K562 (cell line): ENCODE measurements around the gene SLFNL1. TPM values are rescaled to one million over a fixed set of nuclear protein-coding genes. Genes with fewer than 3 reads are reported as not detected.

Experiments
- CBFA2T2 ChIP-seq: fragments of 450-650 bp; conservative IDR thresholded peaks from 2 replicates; pipeline ENCODE4 v1.6.1; 2017; ENCODE audit warnings: mild to moderate bottlenecking
- GABPB2 ChIP-seq: fragments of 250-450 bp; sonication (Bioruptor Pico); conservative IDR thresholded peaks from 2 replicates; pipeline ENCODE4 v1.5.1; 2021; ENCODE audit warnings: mild to moderate bottlenecking
- JUND ChIP-seq, 2 experiments: IDR thresholded peaks; 2 replicates in 1 of 2; 3 replicates in 1 of 2; pipeline ENCODE4 v1.6.1; 2011; ENCODE audit warnings: borderline replicate concordance in 2 of 2, low read depth in 2 of 2, low read length in 2 of 2, improper control_type of control experiment in 1 of 2, missing biosample characterization in 1 of 2, missing genetic modification characterization in 1 of 2, missing genetic modification reagents in 1 of 2
- KLF6 ChIP-seq: fragments of 250-450 bp; sonication (Bioruptor Pico); IDR thresholded peaks from 2 replicates; pipeline ENCODE4 v1.4.0; 2020; ENCODE audit warnings: mild to moderate bottlenecking, moderate library complexity, borderline replicate concordance
- NR4A1 ChIP-seq, 2 experiments: fragments of 250-450 bp in 1 of 2; fragments of 450-650 bp in 1 of 2; sonication (Bioruptor Pico) in 1 of 2; IDR thresholded peaks; 2 replicates each; pipeline versions ENCODE4 v1.4.0 to v1.6.1; 2016 to 2020; ENCODE audit warnings: mild to moderate bottlenecking in 2 of 2, missing compliant biosample characterization in 1 of 2, missing genetic modification characterization in 1 of 2, moderate library complexity in 1 of 2
- RBM39 ChIP-seq: fragments of 200-400 bp; formaldehyde crosslinking; optimal IDR thresholded peaks from 2 replicates; pipeline ENCODE3; 2018; ENCODE audit warnings: low read depth, low read length
- SMARCC2 ChIP-seq: fragments of 450-650 bp; IDR thresholded peaks from 2 replicates; pipeline ENCODE4 v1.6.1; 2017; ENCODE audit warnings: antibody characterized with exemption, moderate library complexity, mild to moderate bottlenecking, low read depth
- USF2 ChIP-seq: sonication (generic); formaldehyde crosslinking; IDR thresholded peaks from 2 replicates; pipeline ENCODE4 v1.5.0; 2020; ENCODE audit warnings: missing genetic modification reagents
- XRCC5 ChIP-seq: fragments of 200-400 bp; formaldehyde crosslinking; IDR thresholded peaks from 2 replicates; pipeline ENCODE4 v1.6.1; 2017; ENCODE audit warnings: low read depth, mild to moderate bottlenecking, low read length
- ZKSCAN3 ChIP-seq: fragments of 250-450 bp; sonication (Bioruptor Pico); IDR thresholded peaks from 2 replicates; pipeline ENCODE4 v1.4.0; 2020
- ZNF12 ChIP-seq: sonication (generic); formaldehyde crosslinking; IDR thresholded peaks from 2 replicates; pipeline ENCODE4 v1.4.0; 2020; ENCODE audit warnings: mild to moderate bottlenecking, missing genetic modification reagents
- ZNF175 ChIP-seq: fragments of 200-800 bp; sonication (Bioruptor generic); IDR thresholded peaks from 2 replicates; pipeline ENCODE4 v1.6.1; 2016; ENCODE audit warnings: low read depth, mild to moderate bottlenecking, missing genetic modification characterization, missing compliant biosample characterization
- ZNF518B ChIP-seq: fragments of 250-450 bp; sonication (Bioruptor Pico); IDR thresholded peaks from 2 replicates; pipeline ENCODE4 v1.5.0; 2021; ENCODE audit warnings: mild to moderate bottlenecking, moderate library complexity
- ZNF57 ChIP-seq: fragments of 450-650 bp; formaldehyde crosslinking; IDR thresholded peaks from 2 replicates; pipeline ENCODE4 v1.4.0; 2020; ENCODE audit warnings: mild to moderate bottlenecking, moderate library complexity
- polyA plus RNA-seq, 8 experiments: library from polyadenylated mRNA; depleted of rRNA in 4 of 8; stranded (reverse) in 5 of 8; unstranded in 3 of 8; fragments of >200 nt; fragmentation: Nextera tagmentation in 2 of 8; fragmentation: Illumina TruSeq in 1 of 8; extraction: Ambion mirVana in 2 of 8; extraction: Trizol in 1 of 8; gene quantifications; 2 replicates each; pipeline versions ENCODE4 v1.2.1 to v1.2.3, GENCODE V29; 2011 to 2014; ENCODE audit warnings: inconsistent platforms in 1 of 8, missing spikeins in 1 of 8
- total RNA-seq, 7 experiments: library from RNA; depleted of rRNA in 6 of 7; stranded (reverse); fragments of >200 nt in 6 of 7; fragmentation: Illumina TruSeq in 2 of 7; extraction: Trizol in 2 of 7; gene quantifications; 2 replicates each; pipeline versions ENCODE4 v1.2.1 to v1.2.3, GENCODE V29; 2011 to 2021; ENCODE audit warnings: low replicate concordance in 1 of 7
- TF ChIP-seq, protein P1 (sequence below): fragments of 450-650 bp; IDR thresholded peaks from 2 replicates; pipeline ENCODE4 v1.6.1; 2014; ENCODE audit warnings: low read depth, mild to moderate bottlenecking, moderate library complexity, borderline replicate concordance
- TF ChIP-seq, protein P2 (sequence below), 2 experiments: IDR thresholded peaks; 2 replicates each; pipeline ENCODE4 v1.6.1; 2012; ENCODE audit warnings: improper control_type of control experiment in 2 of 2, low read depth in 2 of 2, low read length in 2 of 2, borderline replicate concordance in 1 of 2

The SLFNL1 gene
- total and polyA plus RNA-seq, 9 of the 15 experiments (the other 6 are each of a cell fraction or from before 2014, with no cell fraction given): 0.05 to 0.14 (median 0.06) TPM; not detected in 5

- TF ChIP-seq JUND (IDR thresholded peaks at IDR 0.05; ENCODE audit: borderline replicate concordance, low read depth, low read length): peak; percentile 57; the same call in 1 of the 2 replicates
- peak; percentile 78; the same call in 1 of the 3 replicates for TF ChIP-seq JUND (tag; IDR thresholded peaks at IDR 0.05; ENCODE audit: borderline replicate concordance, low read depth, low read length)
- TF ChIP-seq SMARCC2: peak; percentile 88; the same call in 1 of the 2 replicates
- no peak for TF ChIP-seq ZNF12
- no peak for TF ChIP-seq ZNF57 (CRISPR knock-in tag)
- TF ChIP-seq GABPB2 (CRISPR knock-in tag): no peak
- peak; percentile 82 for TF ChIP-seq ZNF175 (CRISPR knock-in tag)
- TF ChIP-seq, protein P1, sequence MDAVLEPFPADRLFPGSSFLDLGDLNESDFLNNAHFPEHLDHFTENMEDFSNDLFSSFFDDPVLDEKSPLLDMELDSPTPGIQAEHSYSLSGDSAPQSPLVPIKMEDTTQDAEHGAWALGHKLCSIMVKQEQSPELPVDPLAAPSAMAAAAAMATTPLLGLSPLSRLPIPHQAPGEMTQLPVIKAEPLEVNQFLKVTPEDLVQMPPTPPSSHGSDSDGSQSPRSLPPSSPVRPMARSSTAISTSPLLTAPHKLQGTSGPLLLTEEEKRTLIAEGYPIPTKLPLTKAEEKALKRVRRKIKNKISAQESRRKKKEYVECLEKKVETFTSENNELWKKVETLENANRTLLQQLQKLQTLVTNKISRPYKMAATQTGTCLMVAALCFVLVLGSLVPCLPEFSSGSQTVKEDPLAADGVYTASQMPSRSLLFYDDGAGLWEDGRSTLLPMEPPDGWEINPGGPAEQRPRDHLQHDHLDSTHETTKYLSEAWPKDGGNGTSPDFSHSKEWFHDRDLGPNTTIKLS: no peak
- peak; percentile 92 for TF ChIP-seq CBFA2T2
- TF ChIP-seq, protein P2, sequence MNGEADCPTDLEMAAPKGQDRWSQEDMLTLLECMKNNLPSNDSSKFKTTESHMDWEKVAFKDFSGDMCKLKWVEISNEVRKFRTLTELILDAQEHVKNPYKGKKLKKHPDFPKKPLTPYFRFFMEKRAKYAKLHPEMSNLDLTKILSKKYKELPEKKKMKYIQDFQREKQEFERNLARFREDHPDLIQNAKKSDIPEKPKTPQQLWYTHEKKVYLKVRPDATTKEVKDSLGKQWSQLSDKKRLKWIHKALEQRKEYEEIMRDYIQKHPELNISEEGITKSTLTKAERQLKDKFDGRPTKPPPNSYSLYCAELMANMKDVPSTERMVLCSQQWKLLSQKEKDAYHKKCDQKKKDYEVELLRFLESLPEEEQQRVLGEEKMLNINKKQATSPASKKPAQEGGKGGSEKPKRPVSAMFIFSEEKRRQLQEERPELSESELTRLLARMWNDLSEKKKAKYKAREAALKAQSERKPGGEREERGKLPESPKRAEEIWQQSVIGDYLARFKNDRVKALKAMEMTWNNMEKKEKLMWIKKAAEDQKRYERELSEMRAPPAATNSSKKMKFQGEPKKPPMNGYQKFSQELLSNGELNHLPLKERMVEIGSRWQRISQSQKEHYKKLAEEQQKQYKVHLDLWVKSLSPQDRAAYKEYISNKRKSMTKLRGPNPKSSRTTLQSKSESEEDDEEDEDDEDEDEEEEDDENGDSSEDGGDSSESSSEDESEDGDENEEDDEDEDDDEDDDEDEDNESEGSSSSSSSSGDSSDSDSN (IDR thresholded peaks at IDR 0.05; ENCODE audit: borderline replicate concordance in 1 of 2, low read depth in 2 of 2, low read length in 2 of 2): no peak
- TF ChIP-seq USF2 (CRISPR knock-in tag): no peak
- TF ChIP-seq ZKSCAN3 (CRISPR knock-in tag): no peak
- no peak for TF ChIP-seq XRCC5
- TF ChIP-seq NR4A1 (CRISPR knock-in tag; IDR thresholded peaks at IDR 0.05): no peak
- TF ChIP-seq NR4A1 (tag; IDR thresholded peaks at IDR 0.05): no peak
- TF ChIP-seq RBM39: no peak
- TF ChIP-seq KLF6 (CRISPR knock-in tag): peak; percentile 84; the same call in 1 of the 2 replicates
- no peak for TF ChIP-seq ZNF518B (CRISPR knock-in tag)
Observed at GRCh38 chr1:40974945-40975344, 46.6 kb downstream of the SLFNL1 start (continued).
